GM23338 (cell line): ENCODE results near the gene CDK3. TPM values are rescaled to one million over a fixed set of nuclear protein-coding genes. Genes with fewer than 3 reads are reported as not detected.
A peak's percentile ranks its signal among the peaks of the same experiment; 100 is the strongest.

Source experiments
- ATAC-seq: fragments of 200-7000 bp; cut with Tn5 transposase; 3 replicates; pipeline ENCODE4 v1.9.1; 2020
- DNase-seq: peaks from one replicate; pipeline ENCODE4 v3.0.0-alpha.2; 2015; ENCODE audit warnings: low spot score
- H2AFZ ChIP-seq: fragments of 200-600 bp; sonication (generic); 2 replicates; pipeline ENCODE4 v1.8.0; 2016; ENCODE audit warnings: antibody characterized with exemption, mild to moderate bottlenecking, moderate library complexity
- H3F3A ChIP-seq: fragments of 200-600 bp; sonication (generic); replicated peaks from 2 replicates; pipeline ENCODE4 v1.8.0; 2017; ENCODE audit warnings: antibody characterized with exemption, mixed run types, low read depth
- H3K27ac ChIP-seq: fragments of 200-600 bp; sonication (generic); 2 replicates; pipeline ENCODE4 v1.6.1; 2016; ENCODE audit warnings: low read depth
- H3K27me3 ChIP-seq: fragments of 200-600 bp; sonication (generic); 2 replicates; pipeline ENCODE4 v1.8.0; 2016; ENCODE audit warnings: mild to moderate bottlenecking, mixed run types, moderate library complexity; ENCODE audit not compliant: insufficient read depth
- H3K36me3 ChIP-seq: fragments of 200-600 bp; sonication (generic); 2 replicates; pipeline ENCODE4 v1.8.0; 2016; ENCODE audit warnings: mild to moderate bottlenecking; ENCODE audit not compliant: insufficient read depth
- H3K4me1 ChIP-seq: fragments of 200-600 bp; sonication (generic); 2 replicates; pipeline ENCODE4 v1.8.0; 2016; ENCODE audit warnings: mild to moderate bottlenecking, moderate library complexity; ENCODE audit not compliant: insufficient read depth
- H3K4me2 ChIP-seq: fragments of 200-600 bp; sonication (generic); 2 replicates; pipeline ENCODE4 v1.7.1; 2017; ENCODE audit warnings: mixed run types
- H3K4me3 ChIP-seq: fragments of 200-600 bp; sonication (generic); 2 replicates; pipeline ENCODE4 v1.6.1; 2016; ENCODE audit warnings: mixed run types
- H3K79me2 ChIP-seq: fragments of 200-600 bp; sonication (generic); replicated peaks from 2 replicates; pipeline ENCODE4 v1.8.0; 2017; ENCODE audit warnings: mild to moderate bottlenecking; ENCODE audit not compliant: insufficient read depth
- H3K9me2 ChIP-seq: fragments of 200-600 bp; sonication (generic); 2 replicates; pipeline ENCODE4 v1.8.0; 2017; ENCODE audit not compliant: insufficient read depth
- H4K20me1 ChIP-seq: fragments of 200-600 bp; sonication (generic); replicated peaks from 2 replicates; pipeline ENCODE4 v1.8.0; 2017; ENCODE audit warnings: mild to moderate bottlenecking; ENCODE audit not compliant: insufficient read depth
- H3K27ac Mint-ChIP-seq: 2 replicates; pipeline ENCODE4 v1.8.0; 2020; ENCODE audit warnings: inconsistent platforms, mild to moderate bottlenecking, moderate library complexity, mixed read lengths
- H3K27me3 Mint-ChIP-seq: 3 replicates; pipeline ENCODE4 v1.8.0; 2022; ENCODE audit warnings: low read depth, mild to moderate bottlenecking, moderate library complexity, mixed read lengths, inconsistent platforms; ENCODE audit not compliant: insufficient read depth, poor library complexity
- H3K36me3 Mint-ChIP-seq: 3 replicates; pipeline ENCODE4 v1.8.0; 2021; ENCODE audit warnings: low read depth, mild to moderate bottlenecking, inconsistent platforms, moderate library complexity, mixed read lengths
- H3K4me1 Mint-ChIP-seq: 3 replicates; pipeline ENCODE4 v1.8.0; 2020; ENCODE audit warnings: mild to moderate bottlenecking, inconsistent platforms, mixed read lengths
- H3K4me3 Mint-ChIP-seq: 3 replicates; pipeline ENCODE4 v1.8.0; 2021; ENCODE audit warnings: moderate library complexity, mild to moderate bottlenecking, inconsistent platforms, mixed read lengths
- H3K9me3 Mint-ChIP-seq: 3 replicates; pipeline ENCODE4 v1.8.0; 2020; ENCODE audit warnings: moderate library complexity, mild to moderate bottlenecking, inconsistent platforms, mixed read lengths
- CTCF ChIP-seq, 2 experiments: fragments of 200-600 bp in 1 of 2; sonication (generic) in 1 of 2; conservative IDR thresholded peaks; 2 replicates each; pipeline versions ENCODE4 v1.5.1 to v1.6.1; 2016 to 2017; ENCODE audit warnings: antibody characterized with exemption in 2 of 2, low read depth in 2 of 2, mild to moderate bottlenecking in 2 of 2, moderate library complexity in 1 of 2
- EZH2 ChIP-seq: fragments of 200-600 bp; sonication (generic); IDR thresholded peaks from one replicate; pipeline ENCODE4 v1.8.0; 2017; ENCODE audit warnings: antibody characterized with exemption, mild to moderate bottlenecking, low read depth; ENCODE audit not compliant: unreplicated experiment
- POLR2AphosphoS5 ChIP-seq: IDR thresholded peaks from 2 replicates; pipeline ENCODE4 v1.6.1; 2016; ENCODE audit warnings: antibody characterized with exemption, low read depth
- ZNF114 ChIP-seq: fragments of 250-450 bp; sonication (Bioruptor Pico); IDR thresholded peaks from 2 replicates; pipeline ENCODE4 v1.5.0; 2020; ENCODE audit warnings: mild to moderate bottlenecking, moderate library complexity
- ZNF462 ChIP-seq: fragments of 250-450 bp; sonication (Bioruptor Pico); IDR thresholded peaks from 2 replicates; pipeline ENCODE4 v1.5.0; 2020; ENCODE audit warnings: mild to moderate bottlenecking, moderate library complexity
- polyA plus RNA-seq: library from polyadenylated mRNA; unstranded; fragments of >200 nt; fragmentation: Nextera tagmentation; extraction: Ambion mirVana; gene quantifications from 2 replicates; pipeline ENCODE4 v1.2.1, GENCODE V29; 2016
- total RNA-seq: library from RNA; depleted of rRNA; stranded (reverse); fragments of >200 nt; shearing (Covaris generic); gene quantifications from 2 replicates; pipeline ENCODE4 v1.2.3, GENCODE V29; 2014

The CDK3 gene
- total and polyA plus RNA-seq, 2 experiments from 2014 or later = 7.9 to 10.2 TPM

- TF ChIP-seq ZNF462 (CRISPR knock-in tag) (no peak), EZH2 (no peak), ZNF114 (CRISPR knock-in tag) (no peak), POLR2AphosphoS5 (no peak), CTCF (conservative IDR thresholded peaks at IDR 0.05; ENCODE audit: low read depth in 2 of 2) (no peak)
Measured at GRCh38 chr17:76033139-76033538, 32.5 kb downstream of the CDK3 start (continued).

- Histone ChIP-seq H3F3A (peaks cover 20% of the 10 kb centered on the region), H3K36me3 (peaks cover 9% of the 10 kb centered on the region; the same call in 1 of the 2 replicates), H3K27ac (no peak overlapping the region), H3K4me1 (peaks cover 14% of the 10 kb centered on the region), H3K4me3 (no peak overlapping the region), H3K4me2 (no peak overlapping the region), H3K9me2 (no peaks in the 10 kb centered on the region), H3K79me2 (no peaks in the 10 kb centered on the region), H3K27me3 (no peaks in the 10 kb centered on the region), H2AFZ (no peak overlapping the region), H4K20me1 (no peaks in the 10 kb centered on the region; the same call in 1 of the 2 replicates)
- Mint-ChIP-seq H3K27ac (peak overlapping the region; percentile 58; the same call in 1 of the 2 replicates), H3K4me1 (peaks cover 16% of the 10 kb centered on the region), H3K4me3 (no peak overlapping the region), H3K27me3 (peaks cover 10% of the 10 kb centered on the region), H3K36me3 (peaks cover 17% of the 10 kb centered on the region), H3K9me3 (no peaks in the 10 kb centered on the region)
- DNase-seq (no peak), ATAC-seq (no peak)
- no peak for TF ChIP-seq EZH2
- TF ChIP-seq ZNF462 (CRISPR knock-in tag) = no peak
- TF ChIP-seq POLR2AphosphoS5 = no peak
Measured at GRCh38 chr17:76034428-76035350, 34.0 kb downstream of the CDK3 start.
